Upper lobe of left lung (tissue), 6 donors: Measurements from ENCODE around the gene ERN1. TPM values are rescaled to one million over a fixed set of nuclear protein-coding genes. Genes with fewer than 3 reads are reported as not detected.

Experiments
- ATAC-seq, 2 donors: fragments of 200-7000 bp; cut with Tn5 transposase; one replicate each; pipeline ENCODE4 v1.9.1; 2022; ENCODE audit warnings: mild to moderate bottlenecking in 2 of 2, moderate library complexity in 2 of 2; ENCODE audit not compliant: low FRiP score in 2 of 2
- DNase-seq, 2 donors: peaks; one replicate each; pipeline ENCODE4 v3.0.0-alpha.2; 2019 to 2020
- H3K27ac ChIP-seq, 4 donors: fragments of 200-600 bp; sonication (generic); one replicate each; pipeline ENCODE4 v1.5.1; 2016 to 2019
- H3K27me3 ChIP-seq, 4 donors: fragments of 200-600 bp; sonication (generic); one replicate each; pipeline ENCODE4 v1.5.1; 2017 to 2019
- H3K36me3 ChIP-seq, 4 donors: fragments of 200-600 bp; sonication (generic); one replicate each; pipeline ENCODE4 v1.5.1; 2016 to 2019
- H3K4me1 ChIP-seq, 4 donors: fragments of 200-600 bp; sonication (generic); one replicate each; pipeline ENCODE4 v1.5.1; 2018 to 2019
- H3K4me3 ChIP-seq, 4 donors: fragments of 200-600 bp; sonication (generic); one replicate each; pipeline ENCODE4 v1.5.1; 2017 to 2019; ENCODE audit warnings: mild to moderate bottlenecking in 2 of 4, moderate library complexity in 1 of 4
- H3K9me3 ChIP-seq, 4 donors: fragments of 200-600 bp; sonication (generic); one replicate each; pipeline ENCODE4 v1.5.1; 2018 to 2019
- CTCF ChIP-seq, 6 experiments: fragments of 450-650 bp in 4 of 6; fragments of 200-600 bp in 2 of 6; sonication (generic) in 2 of 6; IDR thresholded peaks; one replicate each; pipeline ENCODE4 v1.5.1; 2016 to 2019; ENCODE audit warnings: antibody characterized with exemption in 6 of 6
- EP300 ChIP-seq, 4 donors: sonication (generic); formaldehyde crosslinking; IDR thresholded peaks; one replicate each; pipeline ENCODE4 v1.5.1; 2017; ENCODE audit warnings: antibody characterized with exemption in 4 of 4, control low read depth in 2 of 4
- POLR2A ChIP-seq, 4 donors: fragments of 450-650 bp; IDR thresholded peaks; one replicate each; pipeline ENCODE4 v1.5.1; 2016 to 2017; ENCODE audit warnings: antibody characterized with exemption in 4 of 4, mild to moderate bottlenecking in 2 of 4
- POLR2AphosphoS5 ChIP-seq, 2 donors: sonication (generic); formaldehyde crosslinking; IDR thresholded peaks; one replicate each; pipeline ENCODE4 v1.5.1; 2017; ENCODE audit warnings: antibody characterized with exemption in 2 of 2
- WGBS, 2 donors: methylation state at CpG; one replicate each; pipeline ENCODE4 v1.1.5; 2017 to 2018; 5-methylcytosine and 5-hydroxymethylcytosine counted together
- total RNA-seq, 6 donors: library from RNA; depleted of rRNA in 4 of 6; stranded (reverse); fragments of >200 nt in 4 of 6; gene quantifications; one replicate each; pipeline versions ENCODE4 v1.1.0 to v1.2.1, GENCODE V29; 2016 to 2021
- donor health status: DM: no; HTN: no; CAD: no; lungs with moderate emphysema.
- donor health status: DM: no; HTN: yes; CAD: no; lungs with severe emphysema.

The ERN1 gene
- total RNA-seq, 6 donors from 2014 or later = 32.8 to 65.0 (median 41.9) TPM

DNA sequence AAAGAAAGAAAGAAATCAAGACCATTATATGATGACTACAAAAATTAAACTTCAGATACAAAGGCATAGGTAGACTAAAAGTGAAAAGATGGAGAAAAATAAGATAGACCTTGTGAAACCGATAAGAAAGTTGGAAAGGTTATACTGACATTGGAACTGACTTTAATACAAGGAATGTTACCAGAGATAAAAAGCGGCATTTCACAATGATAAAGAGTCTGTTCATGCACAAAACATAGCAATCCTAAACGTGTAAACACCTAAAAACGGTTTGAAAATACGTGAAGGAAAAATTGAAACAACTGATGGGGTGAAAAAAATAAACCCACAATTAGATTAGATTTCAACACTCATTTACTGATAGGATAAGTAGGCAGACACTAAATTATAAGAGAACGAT, 9.6 kb upstream of the ERN1 start:
- DNase-seq (no peak), ATAC-seq (no peak)
- no peaks in the 10 kb centered on the region for H3K4me1 ChIP-seq
- no peaks in the 10 kb centered on the region for H3K36me3 ChIP-seq
- 80 to 83% methylated on average over 6 of the region's 6 CpGs for WGBS, 2 donors
- H3K4me3 ChIP-seq = no peak overlapping the region
- no peaks in the 10 kb centered on the region for H3K9me3 ChIP-seq
- TF ChIP-seq POLR2A (IDR thresholded peaks at IDR 0.05) (no peak), EP300 (IDR thresholded peaks at IDR 0.05) (no peak), CTCF (IDR thresholded peaks at IDR 0.05) (no peak), POLR2AphosphoS5 (IDR thresholded peaks at IDR 0.05) (no peak)
- no peak overlapping the region for H3K27ac ChIP-seq
- H3K27me3 ChIP-seq = no peaks in the 10 kb centered on the region

GRCh38 chr17:64138441-64138840, 8.5 kb upstream of the ERN1 start:
- Histone ChIP-seq H3K9me3 (no peaks in the 10 kb centered on the region), H3K4me1 (no peaks in the 10 kb centered on the region), H3K4me3 (no peak overlapping the region), H3K36me3 (no peaks in the 10 kb centered on the region), H3K27ac (no peak overlapping the region), H3K27me3 (no peaks in the 10 kb centered on the region)
- DNase-seq (no peak), ATAC-seq (no peak)
- 52 to 70% methylated on average over 2 of the region's 2 CpGs for WGBS, 2 donors
- TF ChIP-seq CTCF (IDR thresholded peaks at IDR 0.05) (no peak), EP300 (IDR thresholded peaks at IDR 0.05) (no peak), POLR2A (IDR thresholded peaks at IDR 0.05) (no peak), POLR2AphosphoS5 (IDR thresholded peaks at IDR 0.05) (no peak)

- Histone ChIP-seq H3K36me3 (no peaks in the 10 kb centered on the region), H3K27ac (no peak overlapping the region), H3K9me3 (no peaks in the 10 kb centered on the region), H3K4me1 (peaks cover 6 to 12% (median 8%) of the 10 kb centered on the region in 4 donors), H3K4me3 (no peak overlapping the region), H3K27me3 (no peaks in the 10 kb centered on the region)
- WGBS, 2 donors = 55 to 60% methylated on average over 6 of the region's 6 CpGs
- DNase-seq (no peak), ATAC-seq (no peak)
- no peak for TF ChIP-seq POLR2AphosphoS5 (IDR thresholded peaks at IDR 0.05)
- no peak for TF ChIP-seq POLR2A (IDR thresholded peaks at IDR 0.05)
- TF ChIP-seq EP300 (IDR thresholded peaks at IDR 0.05) = no peak
- no peak for TF ChIP-seq CTCF (IDR thresholded peaks at IDR 0.05)
These were observed 5.1 kb upstream of the ERN1 start for GRCh38 chr17:64135000-64135399.

- Histone ChIP-seq H3K27ac (no peak overlapping the region), H3K4me3 (no peak overlapping the region), H3K36me3 (no peaks in the 10 kb centered on the region), H3K4me1 (peaks cover 6 to 12% (median 8%) of the 10 kb centered on the region in 4 donors), H3K27me3 (no peaks in the 10 kb centered on the region), H3K9me3 (no peaks in the 10 kb centered on the region)
- TF ChIP-seq POLR2AphosphoS5 (IDR thresholded peaks at IDR 0.05) (no peak), POLR2A (IDR thresholded peaks at IDR 0.05) (no peak)
- ATAC-seq (no peak), DNase-seq (no peak)
- whole genome bisulfite sequencing, 2 donors = 88 to 93% methylated on average over 6 of the region's 6 CpGs
These were observed 4.4 kb upstream of the ERN1 start for GRCh38 chr17:64134216-64134970.

- DNase-seq = peak in 1 of 2 donors; percentile 36
These were observed 3.7 kb upstream of the ERN1 start for GRCh38 chr17:64133546-64134215.

More at GRCh38 chr17:64133546-64134215, 3.7 kb upstream of the ERN1 start:
- no peaks in the 10 kb centered on the region for H3K9me3 ChIP-seq
- H3K4me3 ChIP-seq = no peak overlapping the region
- H3K27ac ChIP-seq = no peak overlapping the region
- no peak for ATAC-seq
- no peaks in the 10 kb centered on the region for H3K36me3 ChIP-seq
- H3K27me3 ChIP-seq = no peaks in the 10 kb centered on the region
- WGBS, 2 donors = 38 to 43% methylated on average over 8 of the region's 8 CpGs
- TF ChIP-seq EP300 (IDR thresholded peaks at IDR 0.05) (no peak), POLR2A (IDR thresholded peaks at IDR 0.05) (no peak), CTCF (IDR thresholded peaks at IDR 0.05) (peak; percentile 38 to 80 (median 72))
- H3K4me1 ChIP-seq = peaks cover 8 to 15% (median 11%) of the 10 kb centered on the region in 4 donors
